ENCODE measurements around the gene DEPP1.

DNA sequence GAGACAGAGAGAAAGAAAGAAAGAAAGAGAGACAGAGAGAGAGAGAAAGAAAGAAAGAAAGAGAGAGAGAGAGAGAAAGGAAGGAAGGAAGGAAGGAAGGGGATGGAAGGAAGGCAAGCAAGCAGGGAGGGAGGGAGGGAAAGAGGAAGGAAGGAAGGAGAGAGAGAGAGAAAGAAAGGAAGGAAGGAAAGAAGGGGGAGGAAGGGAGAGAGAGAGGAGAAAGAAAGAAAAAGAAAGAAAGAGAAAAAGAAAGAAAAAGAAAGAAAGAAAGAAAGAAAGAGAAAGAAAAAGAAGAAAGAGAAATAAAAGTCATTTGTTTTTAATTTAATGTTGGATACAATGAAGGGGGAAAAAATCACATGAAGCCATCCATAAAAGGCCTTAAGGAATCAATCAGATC, 23.6 kb downstream of the DEPP1 start:
- TF ChIP-seq, protein P1, sequence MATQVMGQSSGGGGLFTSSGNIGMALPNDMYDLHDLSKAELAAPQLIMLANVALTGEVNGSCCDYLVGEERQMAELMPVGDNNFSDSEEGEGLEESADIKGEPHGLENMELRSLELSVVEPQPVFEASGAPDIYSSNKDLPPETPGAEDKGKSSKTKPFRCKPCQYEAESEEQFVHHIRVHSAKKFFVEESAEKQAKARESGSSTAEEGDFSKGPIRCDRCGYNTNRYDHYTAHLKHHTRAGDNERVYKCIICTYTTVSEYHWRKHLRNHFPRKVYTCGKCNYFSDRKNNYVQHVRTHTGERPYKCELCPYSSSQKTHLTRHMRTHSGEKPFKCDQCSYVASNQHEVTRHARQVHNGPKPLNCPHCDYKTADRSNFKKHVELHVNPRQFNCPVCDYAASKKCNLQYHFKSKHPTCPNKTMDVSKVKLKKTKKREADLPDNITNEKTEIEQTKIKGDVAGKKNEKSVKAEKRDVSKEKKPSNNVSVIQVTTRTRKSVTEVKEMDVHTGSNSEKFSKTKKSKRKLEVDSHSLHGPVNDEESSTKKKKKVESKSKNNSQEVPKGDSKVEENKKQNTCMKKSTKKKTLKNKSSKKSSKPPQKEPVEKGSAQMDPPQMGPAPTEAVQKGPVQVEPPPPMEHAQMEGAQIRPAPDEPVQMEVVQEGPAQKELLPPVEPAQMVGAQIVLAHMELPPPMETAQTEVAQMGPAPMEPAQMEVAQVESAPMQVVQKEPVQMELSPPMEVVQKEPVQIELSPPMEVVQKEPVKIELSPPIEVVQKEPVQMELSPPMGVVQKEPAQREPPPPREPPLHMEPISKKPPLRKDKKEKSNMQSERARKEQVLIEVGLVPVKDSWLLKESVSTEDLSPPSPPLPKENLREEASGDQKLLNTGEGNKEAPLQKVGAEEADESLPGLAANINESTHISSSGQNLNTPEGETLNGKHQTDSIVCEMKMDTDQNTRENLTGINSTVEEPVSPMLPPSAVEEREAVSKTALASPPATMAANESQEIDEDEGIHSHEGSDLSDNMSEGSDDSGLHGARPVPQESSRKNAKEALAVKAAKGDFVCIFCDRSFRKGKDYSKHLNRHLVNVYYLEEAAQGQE (IDR thresholded peaks at IDR 0.05; ENCODE audit: insufficient read depth in 1 of 2, low read depth in 2 of 2, low read length in 2 of 2): no peak
- TF ChIP-seq POLR2AphosphoS5 (IDR thresholded peaks at IDR 0.05; ENCODE audit: low read depth, low read length) (no peak), SIN3A (IDR thresholded peaks at IDR 0.05; ENCODE audit: borderline replicate concordance, insufficient read depth, low read length) (no peak)
